ENCODE measurements around the gene ANAPC15.

ANAPC15 gene

GRCh38 chr11:72111300-72112142 is 974 bp downstream of the ANAPC15 start:
- Histone ChIP-seq H3K79me2 (ENCODE audit: insufficient read depth, low read length) (no peaks in the 10 kb centered on the region; the same call in 1 of the 2 replicates), H2AFZ (ENCODE audit: low read depth, low read length, severe bottlenecking) (no peak overlapping the region), H3K9ac (ENCODE audit: low read length) (peak overlapping the region; percentile 80), H3K27ac (ENCODE audit: low read depth, low read length) (peak overlapping the region; percentile 85), H3K27me3 (ENCODE audit: low read length) (no peaks in the 10 kb centered on the region), H3K9me2 (replicated peaks; ENCODE audit: insufficient read depth, low read length) (no peaks in the 10 kb centered on the region), H3K4me2 (ENCODE audit: low read depth, low read length, poor library complexity, severe bottlenecking) (peak overlapping the region; percentile 97), H3K36me3 (ENCODE audit: low read length) (no peaks in the 10 kb centered on the region), H3F3A (ENCODE audit: insufficient read depth) (no peaks in the 10 kb centered on the region; the same call in 1 of the 2 replicates), H3K9me3 (ENCODE audit: insufficient read depth, low read length) (no peaks in the 10 kb centered on the region), H4K20me1 (ENCODE audit: low read depth, low read length) (no peaks in the 10 kb centered on the region), H3K4me3 (ENCODE audit: insufficient read depth, low read length, poor library complexity, severe bottlenecking) (peak overlapping the region; percentile 75)
- TF ChIP-seq EZH2phosphoT487 (conservative IDR thresholded peaks at IDR 0.05; ENCODE audit: low read length) (no peak), CTCF (IDR thresholded peaks at IDR 0.05; ENCODE audit: insufficient read depth, low read length, poor library complexity, severe bottlenecking) (no peak)

- no peaks in the 10 kb centered on the region for H3K36me3 ChIP-seq (ENCODE audit: low read length)
- no peaks in the 10 kb centered on the region for H3K9me3 ChIP-seq (ENCODE audit: insufficient read depth, low read length)
- H3F3A ChIP-seq (ENCODE audit: insufficient read depth), result no peaks in the 10 kb centered on the region
- no peak within 1 kb of the TSS for H3K4me2 ChIP-seq (ENCODE audit: low read depth, low read length, poor library complexity, severe bottlenecking)
- H4K20me1 ChIP-seq (ENCODE audit: low read depth, low read length), result no peaks in the 10 kb centered on the region
- no peak within 1 kb of the TSS for H3K4me3 ChIP-seq (ENCODE audit: insufficient read depth, low read length, poor library complexity, severe bottlenecking)
- TF ChIP-seq EZH2phosphoT487 (conservative IDR thresholded peaks at IDR 0.05; ENCODE audit: low read length) (no peak), CTCF (IDR thresholded peaks at IDR 0.05; ENCODE audit: insufficient read depth, low read length, poor library complexity, severe bottlenecking) (no peak)
- H3K79me2 ChIP-seq (ENCODE audit: insufficient read depth, low read length), result peaks cover 21% of the 10 kb centered on the region
- no peaks in the 10 kb centered on the region for H3K27me3 ChIP-seq (ENCODE audit: low read length)
- no peak within 1 kb of the TSS for H3K9ac ChIP-seq (ENCODE audit: low read length)
- no peak within 1 kb of the TSS for H3K27ac ChIP-seq (ENCODE audit: low read depth, low read length)
- no peak within 1 kb of the TSS for H2AFZ ChIP-seq (ENCODE audit: low read depth, low read length, severe bottlenecking)
- no peaks in the 10 kb centered on the region for H3K9me2 ChIP-seq (replicated peaks; ENCODE audit: insufficient read depth, low read length)
Measured at GRCh38 chr11:72105888-72106287, 6.6 kb downstream of the ANAPC15 start, which contains the start of gene TOMT. Gene TOMT, plus strand, starts transcription at chr11:72105924. Its CDS starts 28 bp downstream, at chr11:72105952.

GRCh38 chr11:72103754-72104167 is 8.7 kb downstream of the ANAPC15 start:
- Histone ChIP-seq H3K4me3 (ENCODE audit: insufficient read depth, low read length, poor library complexity, severe bottlenecking) (peak overlapping the region; percentile 37), H3K36me3 (ENCODE audit: low read length) (no peaks in the 10 kb centered on the region), H3K27ac (ENCODE audit: low read depth, low read length) (no peak overlapping the region), H3K9me2 (replicated peaks; ENCODE audit: insufficient read depth, low read length) (no peaks in the 10 kb centered on the region), H3K9me3 (ENCODE audit: insufficient read depth, low read length) (no peaks in the 10 kb centered on the region), H4K20me1 (ENCODE audit: low read depth, low read length) (no peaks in the 10 kb centered on the region), H3K9ac (ENCODE audit: low read length) (no peak overlapping the region), H3F3A (ENCODE audit: insufficient read depth) (no peaks in the 10 kb centered on the region), H3K4me2 (ENCODE audit: low read depth, low read length, poor library complexity, severe bottlenecking) (peak overlapping the region; percentile 49), H3K79me2 (ENCODE audit: insufficient read depth, low read length) (peaks cover 38% of the 10 kb centered on the region), H3K27me3 (ENCODE audit: low read length) (no peaks in the 10 kb centered on the region), H2AFZ (ENCODE audit: low read depth, low read length, severe bottlenecking) (peak overlapping the region; percentile 3)
- no peak for TF ChIP-seq EZH2phosphoT487 (conservative IDR thresholded peaks at IDR 0.05; ENCODE audit: low read length)
- TF ChIP-seq CTCF (IDR thresholded peaks at IDR 0.05; ENCODE audit: insufficient read depth, low read length, poor library complexity, severe bottlenecking), result no peak

Measured in SU-DHL-6 (cell line).